HEK293T (cell line): ENCODE measurements around the gene HADH.
"Not testable (repeated sequence)": the region's sequence is repeated elsewhere in the genome, so short reads cannot be mapped to it uniquely, and the experiment has no call there.

Source experiments
- CTCF ChIA-PET: fragments of 350-600 bp; formaldehyde crosslinking; extraction: SDS; loops from one replicate; lab custom pipeline; 2021; ENCODE audit warnings: antibody characterized with exemption, inconsistent platforms; lab: Yijun Ruan, JAX
- POLR2A ChIA-PET: fragments of 350-600 bp; formaldehyde crosslinking; extraction: SDS; loops from one replicate; lab custom pipeline; 2020; ENCODE audit warnings: antibody characterized with exemption, inconsistent platforms; lab: Yijun Ruan, JAX
- DNase-seq: peaks from one replicate; pipeline ENCODE4 v3.0.0; 2012; ENCODE audit warnings: mixed read lengths; ENCODE audit errors: extremely low spot score
- ARNT ChIP-seq: fragments of 450-650 bp; IDR thresholded peaks from 2 replicates; pipeline ENCODE4 v1.6.1; 2017; ENCODE audit warnings: mild to moderate bottlenecking
- BHLHE40 ChIP-seq: fragments of 450-650 bp; IDR thresholded peaks from 2 replicates; pipeline ENCODE4 v1.6.1; 2016; ENCODE audit warnings: mild to moderate bottlenecking, moderate library complexity, borderline replicate concordance
- CTBP1 ChIP-seq: fragments of 450-650 bp; IDR thresholded peaks from 2 replicates; pipeline ENCODE4 v1.6.1; 2016; ENCODE audit warnings: borderline replicate concordance
- ELF4 ChIP-seq: fragments of 450-650 bp; IDR thresholded peaks from 2 replicates; pipeline ENCODE4 v1.6.1; 2017; ENCODE audit warnings: antibody characterized with exemption
- FOXA1 ChIP-seq: fragments of 450-650 bp; IDR thresholded peaks from 2 replicates; pipeline ENCODE4 v1.6.1; 2016; ENCODE audit warnings: mild to moderate bottlenecking
- FOXK2 ChIP-seq: fragments of 450-650 bp; IDR thresholded peaks from 2 replicates; pipeline ENCODE4 v1.6.1; 2016; ENCODE audit warnings: mild to moderate bottlenecking
- FOXM1 ChIP-seq: fragments of 450-650 bp; IDR thresholded peaks from 2 replicates; pipeline ENCODE4 v1.6.1; 2017; ENCODE audit warnings: mild to moderate bottlenecking, borderline replicate concordance
- HDGF ChIP-seq: fragments of 450-650 bp; IDR thresholded peaks from 2 replicates; pipeline ENCODE4 v1.6.1; 2017; ENCODE audit warnings: antibody characterized with exemption, borderline replicate concordance
- L3MBTL2 ChIP-seq: fragments of 450-650 bp; conservative IDR thresholded peaks from 2 replicates; pipeline ENCODE4 v1.6.1; 2016; ENCODE audit warnings: mild to moderate bottlenecking
- LEF1 ChIP-seq: fragments of 450-650 bp; IDR thresholded peaks from 2 replicates; pipeline ENCODE4 v1.6.1; 2017; ENCODE audit warnings: mild to moderate bottlenecking, borderline replicate concordance
- NFRKB ChIP-seq: fragments of 450-650 bp; IDR thresholded peaks from 2 replicates; pipeline ENCODE4 v1.6.1; 2016; ENCODE audit warnings: mild to moderate bottlenecking, moderate library complexity
- SP1 ChIP-seq: fragments of 450-650 bp; IDR thresholded peaks from 2 replicates; pipeline ENCODE4 v1.6.1; 2017
- SUZ12 ChIP-seq: fragments of 450-650 bp; IDR thresholded peaks from 2 replicates; pipeline ENCODE4 v1.6.1; 2016; ENCODE audit warnings: mild to moderate bottlenecking
- TARDBP ChIP-seq: fragments of 450-650 bp; IDR thresholded peaks from 2 replicates; pipeline ENCODE4 v1.6.1; 2016
- ZNF384 ChIP-seq: fragments of 450-650 bp; IDR thresholded peaks from 2 replicates; pipeline ENCODE4 v1.6.1; 2016
- TF ChIP-seq, protein P1 (sequence below): fragments of 450-650 bp; IDR thresholded peaks from 2 replicates; pipeline ENCODE4 v1.6.1; 2016

The HADH gene

GRCh38 chr4:107989537-107990386 is at the start of gene HADH:
HADH (plus strand) TSS chr4:107989889; CDS start chr4:107989933, 44 bp downstream.
- ChIA-PET CTCF (no interaction called here), POLR2A (interaction anchor here (1.3 kb wide), 1 partner anchor 12 kb away, joined by 3 read pairs; no protein-coding TSS in a partner anchor)
- DNase-seq = peak; percentile 94
- TF ChIP-seq HDGF (0 out of 2 replicates have a peak, but pooled peaks have one; percentile 40), NFRKB (no peak), BHLHE40 (no peak), ZNF384 (no peak), SUZ12 (no peak), ARNT (no peak), SP1 (no peak), CTBP1 (no peak), L3MBTL2 (peak; percentile 74), FOXM1 (no peak), FOXK2 (no peak), LEF1 (no peak), FOXA1 (no peak)
- TF ChIP-seq, protein P1, sequence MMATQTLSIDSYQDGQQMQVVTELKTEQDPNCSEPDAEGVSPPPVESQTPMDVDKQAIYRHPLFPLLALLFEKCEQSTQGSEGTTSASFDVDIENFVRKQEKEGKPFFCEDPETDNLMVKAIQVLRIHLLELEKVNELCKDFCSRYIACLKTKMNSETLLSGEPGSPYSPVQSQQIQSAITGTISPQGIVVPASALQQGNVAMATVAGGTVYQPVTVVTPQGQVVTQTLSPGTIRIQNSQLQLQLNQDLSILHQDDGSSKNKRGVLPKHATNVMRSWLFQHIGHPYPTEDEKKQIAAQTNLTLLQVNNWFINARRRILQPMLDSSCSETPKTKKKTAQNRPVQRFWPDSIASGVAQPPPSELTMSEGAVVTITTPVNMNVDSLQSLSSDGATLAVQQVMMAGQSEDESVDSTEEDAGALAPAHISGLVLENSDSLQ = peak; percentile 57; the same call in 1 of the 2 replicates

DNA sequence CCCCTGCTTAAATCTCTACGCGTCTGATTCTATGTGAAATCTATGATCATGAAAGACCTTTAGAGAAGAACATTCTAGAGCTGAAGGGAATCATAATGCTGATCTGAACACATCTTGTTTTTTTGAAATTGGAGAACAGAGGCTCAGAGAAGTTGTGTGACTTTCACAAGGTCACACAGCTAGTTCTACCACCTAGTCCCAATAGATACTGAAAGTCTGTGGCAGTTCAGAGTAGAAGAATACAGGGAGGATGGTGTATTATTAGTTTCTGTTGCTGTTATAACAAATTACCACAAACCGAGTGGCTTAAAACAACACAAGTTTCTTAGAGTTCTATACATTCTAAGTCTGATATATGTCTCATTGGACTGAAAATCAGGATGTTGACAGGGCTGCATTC is 43.9 kb upstream of the HADH start:
- POLR2A ChIA-PET = no interaction called here
- DNase-seq = no peak

DNA sequence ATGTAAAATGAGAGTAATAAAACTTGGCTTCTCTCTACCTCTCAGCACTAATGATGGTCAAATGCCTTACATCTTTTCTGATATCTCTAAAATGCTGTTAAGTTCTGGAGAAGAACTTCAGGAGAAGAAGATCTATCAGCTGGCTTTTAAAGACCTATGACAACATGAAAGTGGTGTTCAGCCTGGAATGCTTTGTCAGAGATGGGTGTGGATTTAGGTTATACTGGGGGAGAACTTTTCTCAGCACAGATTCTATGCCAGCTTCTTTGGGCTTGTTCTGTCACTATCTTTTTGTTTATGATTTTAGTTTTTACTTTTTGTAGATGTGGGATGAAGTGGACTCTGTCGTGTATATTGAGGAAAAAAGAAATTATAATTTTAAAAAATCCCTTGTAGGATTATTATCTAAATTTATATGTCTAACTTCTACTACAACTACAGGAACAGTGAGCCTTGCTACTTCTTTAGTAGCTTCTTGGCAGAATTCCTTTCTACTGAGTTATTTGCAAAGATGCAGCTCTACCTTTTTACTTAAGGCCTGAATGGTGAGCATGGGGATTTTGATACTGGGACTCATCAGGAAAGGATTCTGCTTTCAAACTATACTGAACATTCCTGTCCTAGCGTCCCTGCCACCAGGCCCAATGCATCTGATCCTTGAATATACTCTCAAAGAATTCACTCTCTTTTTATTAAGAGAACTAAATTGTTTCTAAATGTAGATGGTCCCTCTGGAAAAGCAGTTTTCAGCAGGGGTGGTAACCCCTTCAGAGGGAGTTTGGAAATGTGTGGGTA is 38.7 kb upstream of the HADH start:
- ChIA-PET POLR2A (no interaction called here), CTCF (no interaction called here)
- no peak for DNase-seq
- no peak for TF ChIP-seq ZNF384
- no peak for TF ChIP-seq CTBP1
- no peak for TF ChIP-seq ELF4
- TF ChIP-seq NFRKB = no peak
- no peak for TF ChIP-seq ARNT
- TF ChIP-seq FOXM1 = no peak
- no peak for TF ChIP-seq TARDBP
- no peak for TF ChIP-seq LEF1
- TF ChIP-seq HDGF = no peak

More for the DNA sequence above, 43.9 kb upstream of the HADH start:
- no peak for TF ChIP-seq NFRKB
- TF ChIP-seq FOXK2 = no peak
- no peak for TF ChIP-seq BHLHE40
- no peak for TF ChIP-seq SP1
- TF ChIP-seq SUZ12 = no peak
- TF ChIP-seq ZNF384 = no peak
- no peak for TF ChIP-seq CTBP1
- no peak for TF ChIP-seq HDGF
- no peak for TF ChIP-seq L3MBTL2
- CTCF ChIA-PET = no interaction called here

DNA sequence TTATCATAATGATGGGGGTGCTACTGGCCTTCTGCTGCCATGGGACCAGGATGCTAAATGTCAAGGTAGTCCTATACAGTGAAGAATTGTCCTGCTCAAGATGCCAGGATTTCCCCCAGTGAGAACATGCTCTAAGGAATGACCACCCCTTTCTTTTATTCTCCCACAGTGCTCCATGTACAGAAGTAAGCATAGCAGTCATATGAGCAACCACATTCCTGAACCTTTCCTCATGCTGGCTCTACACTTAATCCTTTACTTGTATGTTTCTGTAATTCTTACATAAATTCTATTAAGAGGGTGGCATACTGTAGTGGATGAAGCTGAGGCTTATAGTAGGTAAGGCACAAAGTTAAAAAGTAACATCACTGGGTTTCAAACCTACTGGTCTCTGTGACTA is 38.1 kb upstream of the HADH start:
- POLR2A ChIA-PET = no interaction called here
- CTCF ChIA-PET = no interaction called here
- TF ChIP-seq FOXK2 (no peak), FOXM1 (no peak), FOXA1 (no peak), ZNF384 (no peak)
- no peak for DNase-seq

GRCh38 chr4:107956011-107956410 is 33.7 kb upstream of the HADH start:
- DNase-seq = no peak
- ChIA-PET POLR2A (no interaction called here), CTCF (no interaction called here)
- TF ChIP-seq TARDBP = no peak
- no peak for TF ChIP-seq ZNF384
- no peak for TF ChIP-seq FOXM1
- no peak for TF ChIP-seq NFRKB
- TF ChIP-seq FOXA1 = no peak
- TF ChIP-seq L3MBTL2 = no peak
- TF ChIP-seq, protein P1 = no peak
- no peak for TF ChIP-seq ELF4
- no peak for TF ChIP-seq HDGF
- TF ChIP-seq FOXK2 = no peak
- TF ChIP-seq ARNT = no peak
- no peak for TF ChIP-seq LEF1
- no peak for TF ChIP-seq SP1
- no peak for TF ChIP-seq BHLHE40
- TF ChIP-seq CTBP1 = no peak
- no peak for TF ChIP-seq SUZ12

DNA sequence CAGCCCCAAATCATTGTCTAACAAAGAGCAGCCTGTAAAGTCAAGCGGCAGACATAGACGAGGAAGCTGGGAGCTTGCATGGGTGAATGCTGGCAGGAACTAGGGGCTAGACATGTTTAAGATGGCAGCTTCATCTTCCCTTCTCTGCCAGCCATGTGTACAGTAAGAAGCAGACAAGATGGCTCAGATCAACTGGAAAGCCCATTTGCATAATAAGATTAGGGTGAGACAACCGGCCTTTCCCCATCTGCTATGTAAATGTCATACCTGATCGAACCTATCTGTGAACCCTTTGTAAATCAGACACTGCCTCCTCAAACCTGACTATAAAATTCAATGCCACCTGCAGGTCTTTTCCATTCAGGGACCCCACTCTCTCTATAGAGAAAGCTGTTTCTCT is 22.8 kb upstream of the HADH start:
- no peak for DNase-seq
- POLR2A ChIA-PET = no interaction called here
- no peak for TF ChIP-seq BHLHE40
- no peak for TF ChIP-seq TARDBP
- no peak for TF ChIP-seq ELF4
- TF ChIP-seq SUZ12 = no peak
- no peak for TF ChIP-seq L3MBTL2
- no peak for TF ChIP-seq FOXK2
- no peak for TF ChIP-seq ARNT
- TF ChIP-seq HDGF = no peak
- no peak for TF ChIP-seq CTBP1
- TF ChIP-seq NFRKB = no peak
- CTCF ChIA-PET = no interaction called here

DNA sequence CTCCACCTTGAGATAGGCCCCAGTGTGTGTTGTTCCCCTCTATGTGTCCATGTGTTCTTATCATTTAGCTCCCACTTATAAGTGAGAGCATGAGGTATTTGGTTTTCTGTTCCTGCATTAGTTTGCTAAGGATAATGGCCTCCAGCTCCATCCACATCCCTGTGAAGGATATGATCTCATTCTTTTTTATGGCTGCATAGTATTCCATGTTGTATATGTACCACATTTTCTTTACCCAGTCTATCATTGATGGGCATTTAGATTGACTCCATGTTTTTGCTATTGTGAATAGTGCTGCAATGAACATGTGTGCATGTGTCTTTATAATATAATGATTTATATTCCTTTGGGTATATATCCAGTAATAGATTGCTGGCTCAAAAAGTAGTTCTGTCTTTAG is 22.2 kb upstream of the HADH start:
- DNase-seq, CTCF ChIA-PET, POLR2A ChIA-PET: not testable (repeated sequence)

GRCh38 chr4:107967921-107968320 is 21.8 kb upstream of the HADH start:
- POLR2A ChIA-PET, CTCF ChIA-PET, DNase-seq: not testable (repeated sequence)
